Midbrain (tissue), 1 donor: Measurements from ENCODE around the gene NKX1-2.
"Not testable (repeated sequence)": the region's sequence is repeated elsewhere in the genome, so short reads cannot be mapped to it uniquely, and the experiment has no call there.

ENCODE experiments used
- DNase-seq: peaks from one replicate; lab custom pipeline; 2025; lab: John Stamatoyannopoulos, UW

The NKX1-2 gene

DNA sequence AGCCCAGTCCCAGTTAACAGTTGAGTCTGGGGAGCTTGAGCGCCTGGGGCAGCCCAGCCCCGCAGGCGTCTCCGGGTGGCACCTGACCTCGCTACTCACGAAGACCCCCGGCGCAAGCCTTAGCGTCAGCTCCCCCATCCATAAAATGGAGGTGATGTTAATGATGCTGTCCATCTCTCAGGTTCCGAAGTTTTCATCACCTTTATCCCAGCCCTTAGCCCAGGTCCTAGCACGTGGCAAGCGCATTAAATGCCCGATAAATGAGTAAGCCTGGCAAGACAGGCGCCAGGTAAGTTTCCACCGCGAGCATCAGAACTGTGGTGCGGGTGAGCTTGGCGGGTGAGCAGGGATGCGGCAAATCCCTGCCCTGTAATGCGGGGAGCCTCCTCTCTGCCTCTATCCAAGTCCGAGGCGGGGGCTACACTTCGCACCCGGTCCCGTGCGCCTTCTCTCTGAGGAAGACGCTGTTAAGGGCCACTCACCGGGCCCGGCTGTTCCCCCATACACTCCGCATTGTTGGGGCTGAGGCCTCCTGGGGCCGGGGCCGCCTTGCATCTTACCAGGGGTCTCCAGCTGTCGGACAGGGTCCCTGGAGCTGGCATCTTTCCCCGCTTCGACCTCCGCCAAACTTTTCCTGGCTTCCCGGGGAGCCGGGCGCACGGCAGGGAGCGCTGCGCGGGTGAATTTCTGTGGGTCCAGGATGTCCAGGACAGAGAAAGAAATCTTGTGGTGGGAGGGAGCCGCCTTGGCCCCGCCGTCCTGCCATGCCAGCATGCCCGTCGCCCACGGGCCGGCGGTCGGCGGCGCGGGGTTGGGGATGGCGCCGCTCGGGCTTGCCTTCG is 444 bp downstream of the NKX1-2 start:
- no peak for DNase-seq

GRCh38 chr10:124448696-124449169 is 1.1 kb downstream of the NKX1-2 start:
- no peak for DNase-seq

- DNase-seq = no peak
Observed at GRCh38 chr10:124447751-124448466, 1.9 kb downstream of the NKX1-2 start.

GRCh38 chr10:124446830-124447750 is 2.7 kb downstream of the NKX1-2 start:
- no peak for DNase-seq

DNA sequence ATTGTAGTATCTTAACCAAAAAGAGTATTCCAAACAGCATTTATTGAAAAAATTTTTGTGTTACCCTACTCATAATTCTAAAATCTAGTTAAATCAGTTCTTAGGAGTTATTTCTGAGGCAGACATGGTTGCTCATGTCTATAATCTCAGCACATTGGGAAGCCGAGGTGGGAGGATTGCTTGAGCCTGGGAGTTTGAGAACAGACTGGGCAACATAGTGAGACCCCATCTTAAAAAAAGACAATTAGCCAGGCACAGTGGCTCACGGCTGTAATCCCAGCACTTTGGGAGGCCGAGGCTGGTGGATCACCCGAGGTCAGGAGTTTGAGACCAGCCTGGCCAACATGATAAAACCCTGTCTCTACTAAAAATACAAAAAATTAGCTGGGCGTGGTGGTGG is 8.1 kb downstream of the NKX1-2 start:
- not testable (repeated sequence) for DNase-seq

GRCh38 chr10:124436191-124436638 is 13.6 kb downstream of the NKX1-2 start:
- no peak for DNase-seq

DNA sequence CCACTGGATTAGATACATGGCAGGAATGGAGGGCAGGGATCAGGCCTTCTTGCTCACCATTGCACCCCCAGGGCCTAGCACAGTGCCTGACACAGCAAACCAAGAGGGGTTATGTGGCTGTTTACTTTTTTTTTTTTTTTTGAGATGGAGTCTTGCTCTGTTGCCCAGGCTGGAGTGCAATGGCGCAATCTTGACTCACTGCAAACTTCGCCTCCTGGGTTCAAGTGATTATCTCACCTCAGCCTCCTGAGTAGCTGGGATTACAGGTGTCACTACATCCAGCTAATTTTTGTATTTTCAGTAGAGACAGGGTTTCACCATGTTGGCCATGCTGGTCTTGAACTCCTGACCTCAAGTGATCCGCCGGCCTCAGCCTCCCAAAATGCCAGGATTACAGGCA is 14.2 kb downstream of the NKX1-2 start:
- not testable (repeated sequence) for DNase-seq

DNA sequence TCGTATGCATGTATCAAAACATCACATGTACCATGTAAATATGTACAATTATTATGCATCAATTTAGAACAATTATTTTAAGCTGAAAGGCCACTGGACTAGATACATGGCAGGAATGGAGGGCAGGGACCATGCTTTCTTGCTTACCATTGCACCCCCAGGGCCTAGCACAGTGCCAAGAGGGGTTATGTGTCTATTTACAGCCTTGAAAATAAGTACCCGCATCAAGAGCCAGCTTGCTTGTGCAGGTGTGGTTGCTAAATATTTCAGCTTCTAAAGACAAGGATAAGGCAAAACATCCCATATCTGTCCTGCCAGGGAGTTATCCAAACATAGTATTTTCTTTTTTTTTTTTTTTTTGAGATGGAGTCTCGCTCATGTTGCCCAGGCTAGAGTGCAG is 16.4 kb downstream of the NKX1-2 start:
- no peak for DNase-seq

DNA sequence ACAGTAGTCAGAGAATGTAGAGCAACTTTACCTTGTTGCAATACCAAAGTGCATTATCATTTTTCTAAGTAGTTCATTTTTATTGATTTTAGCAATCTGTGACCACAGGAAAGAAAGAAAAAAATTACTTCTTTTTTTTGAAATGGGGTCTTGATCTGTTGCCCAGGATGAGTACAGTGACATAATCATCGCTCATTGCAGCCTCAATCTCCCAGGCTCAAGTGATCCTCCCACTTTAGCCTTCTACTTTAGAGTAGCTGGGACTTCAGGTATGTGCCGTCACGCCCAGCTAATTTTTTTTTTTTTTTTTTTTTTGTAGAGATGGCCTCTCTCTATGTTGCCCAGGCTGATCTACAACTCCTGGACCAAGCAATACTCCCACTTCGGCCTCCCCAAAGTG is 19.8 kb downstream of the NKX1-2 start:
- DNase-seq = no peak

- DNase-seq = no peak
Observed at GRCh38 chr10:124429576-124429975, 20.3 kb downstream of the NKX1-2 start.

- DNase-seq = no peak
Observed at GRCh38 chr10:124428207-124428777, 21.5 kb downstream of the NKX1-2 start.

GRCh38 chr10:124425227-124425962 is 24.4 kb downstream of the NKX1-2 start:
- DNase-seq = no peak

GRCh38 chr10:124423813-124424212 is 26.0 kb downstream of the NKX1-2 start:
- no peak for DNase-seq

GRCh38 chr10:124422742-124423141 is 27.1 kb downstream of the NKX1-2 start:
- no peak for DNase-seq

- no peak for DNase-seq
Observed at GRCh38 chr10:124420254-124420653, 29.6 kb downstream of the NKX1-2 start.

DNA sequence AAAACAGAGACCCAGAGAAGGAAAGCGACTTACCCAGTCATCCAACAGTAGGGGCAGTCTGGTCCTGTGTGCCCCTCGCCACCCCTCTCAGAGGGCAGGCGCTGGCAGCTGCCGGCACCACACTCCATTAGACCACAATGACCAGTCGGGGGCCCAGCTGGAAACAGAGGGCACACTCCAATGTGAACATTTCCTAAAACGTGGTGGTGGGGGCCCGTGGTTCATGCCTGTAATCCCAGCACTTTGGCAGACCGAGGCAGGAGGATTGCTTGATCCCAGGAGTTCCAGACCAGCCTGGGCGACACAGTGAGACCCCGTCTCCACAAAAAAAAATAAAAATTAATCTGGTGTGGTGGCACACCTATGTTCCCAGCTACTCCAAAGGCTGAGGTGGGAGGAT is 30.2 kb downstream of the NKX1-2 start:
- no peak for DNase-seq

GRCh38 chr10:124418726-124419501 is 30.9 kb downstream of the NKX1-2 start, which contains the start of gene OAT:
Gene OAT (minus strand): TSS chr10:124418923. CDS start chr10:124412171, 6,752 bp downstream.
- peak; percentile 96 for DNase-seq

GRCh38 chr10:124417895-124418725 is 31.7 kb downstream of the NKX1-2 start:
- DNase-seq = peak; percentile 77

- peak; percentile 9 for DNase-seq
Observed at GRCh38 chr10:124416733-124417132, 33.1 kb downstream of the NKX1-2 start.
